ENCODE results near the gene ITGAL. TPM values are rescaled to one million over a fixed set of nuclear protein-coding genes. Genes with fewer than 3 reads are reported as not detected.

Gene ITGAL
- total RNA-seq, 1 donor from 2014 or later = 2.4 TPM

GRCh38 chr16:30557707-30557956 is 85.1 kb downstream of the ITGAL start:
- Histone ChIP-seq H3K4me1 (peaks cover 71% of the 10 kb centered on the region), H3K27ac (replicated peaks) (peak overlapping the region; percentile 96), H3K9me3 (replicated peaks) (no peaks in the 10 kb centered on the region), H3K27me3 (ENCODE audit: low read depth) (no peaks in the 10 kb centered on the region), H3K36me3 (peaks cover 30% of the 10 kb centered on the region), H3K4me3 (peak overlapping the region; percentile 82)
- no peak for TF ChIP-seq CTCF (IDR thresholded peaks at IDR 0.05; ENCODE audit: borderline replicate concordance)
- DNase-seq = no peak
- intact Hi-C loops (cut with micrococcal nuclease) = no loop called here

DNA sequence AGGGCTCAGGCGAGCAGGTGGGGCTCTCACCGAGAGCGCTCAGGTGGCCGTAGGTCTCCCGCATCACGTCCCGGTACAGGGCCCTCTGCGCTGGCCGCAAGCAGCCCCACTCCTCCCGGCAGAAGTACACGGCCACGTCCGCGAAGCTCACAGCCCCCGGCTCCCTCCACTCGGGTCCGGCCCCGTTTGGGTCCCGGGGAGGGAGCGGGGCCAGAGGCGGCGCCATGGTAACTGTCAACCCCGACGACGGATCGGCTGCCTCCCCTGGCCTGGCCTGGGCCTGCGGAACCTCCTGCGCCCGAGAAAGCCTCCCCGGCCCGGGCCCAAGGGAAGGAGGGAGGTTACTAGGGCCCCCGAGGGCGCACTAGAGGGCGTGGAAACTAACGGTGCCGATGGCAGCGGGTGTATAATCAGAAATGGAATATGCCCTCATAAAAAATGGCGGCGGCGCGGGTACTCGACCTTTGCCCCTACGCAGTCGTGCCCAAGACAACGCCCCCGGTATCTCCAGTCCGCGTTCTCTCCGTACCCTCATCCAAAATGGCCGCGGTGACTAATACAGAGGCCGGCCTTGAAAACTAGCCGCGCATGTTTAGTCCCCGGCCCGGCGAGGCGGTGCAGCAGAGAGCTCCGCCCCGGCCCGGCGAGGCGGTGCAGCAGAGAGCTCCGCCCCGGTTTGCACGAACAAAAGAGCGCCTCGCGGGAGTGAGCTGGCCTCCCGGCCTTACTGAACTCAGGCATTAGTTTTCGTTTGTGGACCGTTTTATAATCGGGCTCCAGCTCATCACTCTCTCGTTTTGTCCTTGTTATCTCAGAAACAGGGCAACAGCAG is 85.6 kb downstream of the ITGAL start, which contains the start of gene ZNF764:
TSS of gene ZNF764 (minus strand) at position 418 of the 832 bp plus-strand sequence. CDS start at position 226, 192 bp downstream.
- intact Hi-C loops (cut with micrococcal nuclease) = no loop called here
- Histone ChIP-seq H3K4me1 (peaks cover 66% of the 10 kb centered on the region), H3K4me3 (peak within 1 kb of the TSS; percentile 82), H3K9me3 (replicated peaks) (no peaks in the 10 kb centered on the region), H3K27me3 (ENCODE audit: low read depth) (no peaks in the 10 kb centered on the region), H3K36me3 (peaks cover 30% of the 10 kb centered on the region), H3K27ac (replicated peaks) (peak within 1 kb of the TSS; percentile 96)
- peak; percentile 98 for DNase-seq
- peak; percentile 9 for TF ChIP-seq CTCF (IDR thresholded peaks at IDR 0.05; ENCODE audit: borderline replicate concordance)

- H3K27ac ChIP-seq (replicated peaks) = peak overlapping the region; percentile 96
- peaks cover 59% of the 10 kb centered on the region for H3K4me1 ChIP-seq
- H3K36me3 ChIP-seq = peaks cover 25% of the 10 kb centered on the region
- H3K27me3 ChIP-seq (ENCODE audit: low read depth) = no peaks in the 10 kb centered on the region
- DNase-seq = no peak
- no peak for TF ChIP-seq CTCF (IDR thresholded peaks at IDR 0.05; ENCODE audit: borderline replicate concordance)
- no peaks in the 10 kb centered on the region for H3K9me3 ChIP-seq (replicated peaks)
- intact Hi-C loops (cut with micrococcal nuclease) = no loop called here
- H3K4me3 ChIP-seq = peak overlapping the region; percentile 82
Observed at GRCh38 chr16:30558789-30559377, 86.3 kb downstream of the ITGAL start.

GRCh38 chr16:30559690-30560089 is 87.1 kb downstream of the ITGAL start:
- DNase-seq = no peak
- H3K36me3 ChIP-seq = peaks cover 17% of the 10 kb centered on the region
- no peak for TF ChIP-seq CTCF (IDR thresholded peaks at IDR 0.05; ENCODE audit: borderline replicate concordance)
- intact Hi-C loops (cut with micrococcal nuclease) = no loop called here
- H3K4me3 ChIP-seq = no peak overlapping the region
- no peak overlapping the region for H3K27ac ChIP-seq (replicated peaks)
- no peaks in the 10 kb centered on the region for H3K9me3 ChIP-seq (replicated peaks)
- H3K4me1 ChIP-seq = peaks cover 51% of the 10 kb centered on the region
- no peaks in the 10 kb centered on the region for H3K27me3 ChIP-seq (ENCODE audit: low read depth)

DNA sequence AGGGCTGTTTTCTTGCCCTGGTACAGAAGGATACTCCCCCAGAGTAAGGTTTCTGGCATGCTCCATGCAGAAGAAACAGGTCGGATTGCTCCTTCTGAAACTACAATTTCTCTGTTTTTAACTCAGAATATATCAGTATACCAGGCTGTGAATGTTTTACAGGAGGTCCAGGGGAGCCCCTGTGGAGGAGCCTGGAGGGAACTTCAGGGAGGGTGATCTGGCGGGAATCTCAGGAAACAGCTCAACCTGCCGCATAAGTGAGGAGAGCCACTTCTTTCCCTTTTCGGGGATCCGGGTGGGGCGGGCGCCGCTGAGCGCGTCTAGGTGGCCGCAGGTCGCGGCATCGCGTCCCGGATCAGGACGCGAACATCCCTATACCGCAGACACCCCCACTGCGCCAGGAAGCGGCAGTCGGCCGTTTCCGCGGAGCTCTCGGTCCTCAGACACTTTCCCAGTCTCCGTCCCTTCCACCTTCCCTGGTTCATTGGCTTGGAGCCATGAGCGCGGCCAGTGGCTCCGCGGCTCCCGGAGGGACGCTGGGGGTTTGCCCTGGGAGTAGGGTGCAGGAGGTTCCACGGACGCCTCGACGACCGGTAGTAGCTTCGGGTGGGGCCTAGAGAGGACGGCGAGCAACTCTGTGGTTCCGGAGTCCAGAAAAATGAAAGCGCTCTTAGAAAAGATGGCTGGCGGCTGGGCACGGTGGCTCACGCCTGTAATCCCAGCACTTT is 88.7 kb downstream of the ITGAL start:
- no peak for TF ChIP-seq CTCF (IDR thresholded peaks at IDR 0.05; ENCODE audit: borderline replicate concordance)
- H3K4me3 ChIP-seq = peak overlapping the region; percentile 70
- intact Hi-C loops (cut with micrococcal nuclease) = no loop called here
- no peaks in the 10 kb centered on the region for H3K27me3 ChIP-seq (ENCODE audit: low read depth)
- H3K27ac ChIP-seq (replicated peaks) = peak overlapping the region; percentile 87
- peaks cover 1% of the 10 kb centered on the region for H3K36me3 ChIP-seq
- peaks cover 35% of the 10 kb centered on the region for H3K4me1 ChIP-seq
- no peaks in the 10 kb centered on the region for H3K9me3 ChIP-seq (replicated peaks)
- no peak for DNase-seq
